B cell (primary cell): ENCODE measurements around the gene UBE2Q1. TPM values are rescaled to one million over a fixed set of nuclear protein-coding genes. Genes with fewer than 3 reads are reported as not detected.

Source experiments
- ATAC-seq: fragments of 200-7000 bp; cut with Tn5 transposase; one replicate; pipeline ENCODE4 v1.10.0; 2021; ENCODE audit warnings: low read depth, mild to moderate bottlenecking, moderate number of reproducible peaks, moderate library complexity
- CTCF ChIA-PET: fragments of 350-600 bp; sonication (Branson Sonifier 250); formaldehyde crosslinking; loops from one replicate; lab custom pipeline; 2021; ENCODE audit warnings: antibody characterized with exemption, inconsistent platforms; lab: Charles Lee
- POLR2A ChIA-PET: fragments of 350-600 bp; sonication (Branson Sonifier 250); formaldehyde crosslinking; loops from one replicate; lab custom pipeline; 2021; ENCODE audit warnings: antibody characterized with exemption; lab: Charles Lee
- DNase-seq: peaks from one replicate; pipeline ENCODE4 v3.0.0; 2013
- H2AFZ ChIP-seq: 2 replicates; pipeline ENCODE4 v1.6.1; 2012; ENCODE audit warnings: mild to moderate bottlenecking, low read depth, low read length; ENCODE audit not compliant: insufficient read depth, poor library complexity, severe bottlenecking
- H3K27ac ChIP-seq, 2 donors: 1 replicate in 1 of 2; 2 replicates in 1 of 2; pipeline ENCODE4 v1.5.1; 2012 to 2013; ENCODE audit warnings: low read length in 2 of 2, mild to moderate bottlenecking in 2 of 2, moderate library complexity in 1 of 2
- H3K27me3 ChIP-seq, 4 experiments: fragments of 200-600 bp in 1 of 4; sonication (generic) in 1 of 4; replicated peaks in 1 of 4; 1 replicate in 2 of 4; 2 replicates in 2 of 4; pipeline versions ENCODE4 v1.6.1 to v1.7.0; 2013 to 2016; ENCODE audit warnings: low read length in 3 of 4, mild to moderate bottlenecking in 2 of 4, mixed read lengths in 1 of 4, moderate library complexity in 1 of 4; ENCODE audit not compliant: insufficient read depth in 4 of 4, control insufficient read depth in 3 of 4; ENCODE audit errors: control extremely low read depth in 1 of 4
- H3K36me3 ChIP-seq, 2 experiments: replicated peaks in 1 of 2; 1 replicate in 1 of 2; 2 replicates in 1 of 2; pipeline versions ENCODE4 v1.6.1 to v1.7.1; 2013; ENCODE audit warnings: low read length in 1 of 2; ENCODE audit not compliant: insufficient read depth in 2 of 2, control insufficient read depth in 1 of 2; ENCODE audit errors: control extremely low read depth in 1 of 2, extremely low read depth in 1 of 2
- H3K4me1 ChIP-seq, 2 donors: fragments of 200-600 bp in 1 of 2; sonication (generic) in 1 of 2; 1 replicate in 1 of 2; 2 replicates in 1 of 2; pipeline versions ENCODE4 v1.5.1 to v1.6.1; 2013 to 2017; ENCODE audit warnings: low read length in 2 of 2; ENCODE audit not compliant: control insufficient read depth in 2 of 2, insufficient read depth in 2 of 2
- H3K4me2 ChIP-seq: replicated peaks from 2 replicates; pipeline ENCODE3; 2012; ENCODE audit warnings: mild to moderate bottlenecking, low read depth, low read length; ENCODE audit not compliant: poor library complexity, severe bottlenecking
- H3K4me3 ChIP-seq, 5 experiments: fragments of 200-600 bp in 1 of 5; sonication (generic) in 1 of 5; 1 replicate in 3 of 5; 2 replicates in 2 of 5; pipeline versions ENCODE4 v1.5.1 to v1.7.0; 2011 to 2016; ENCODE audit warnings: low read length in 4 of 5, mild to moderate bottlenecking in 4 of 5, low read depth in 2 of 5, control low read depth in 1 of 5, moderate library complexity in 1 of 5; ENCODE audit not compliant: insufficient read depth in 1 of 5; ENCODE audit errors: control extremely low read depth in 1 of 5, extremely low read depth in 1 of 5
- H3K79me2 ChIP-seq: fragments of 200-600 bp; sonication (generic); one replicate; pipeline ENCODE4 v1.6.0; 2016; ENCODE audit warnings: low read length; ENCODE audit not compliant: control insufficient read depth, insufficient read depth
- H3K9ac ChIP-seq: fragments of 200-600 bp; sonication (generic); 2 replicates; pipeline ENCODE4 v1.6.1; 2017; ENCODE audit warnings: mild to moderate bottlenecking, low read length, moderate library complexity
- H3K9me3 ChIP-seq, 3 donors: one replicate each; pipeline versions ENCODE4 v1.6.1 to v1.7.1; 2013; ENCODE audit warnings: low read length in 2 of 3; ENCODE audit not compliant: control insufficient read depth in 2 of 3, insufficient read depth in 1 of 3; ENCODE audit errors: control extremely low read depth in 1 of 3
- H4K20me1 ChIP-seq: 2 replicates; pipeline ENCODE4 v1.6.0; 2012; ENCODE audit warnings: mild to moderate bottlenecking, low read length; ENCODE audit not compliant: insufficient read depth, control insufficient read depth, poor library complexity, severe bottlenecking
- H3K27ac Mint-ChIP-seq: one replicate; pipeline ENCODE4 v1.8.0; 2021; ENCODE audit warnings: mixed read lengths
- H3K27me3 Mint-ChIP-seq: one replicate; pipeline ENCODE4 v1.8.0; 2021; ENCODE audit warnings: mixed read lengths
- H3K4me1 Mint-ChIP-seq: one replicate; pipeline ENCODE4 v1.8.0; 2021; ENCODE audit warnings: mixed read lengths
- H3K4me3 Mint-ChIP-seq: one replicate; pipeline ENCODE4 v1.8.0; 2021; ENCODE audit warnings: mixed read lengths
- H3K9me3 Mint-ChIP-seq: one replicate; pipeline ENCODE4 v1.8.0; 2022; ENCODE audit warnings: mixed read lengths; ENCODE audit not compliant: insufficient read depth
- EZH2 ChIP-seq: IDR thresholded peaks from 2 replicates; pipeline ENCODE4 v1.6.1; 2012; ENCODE audit warnings: borderline replicate concordance, low read depth, mild to moderate bottlenecking, moderate library complexity, low read length; ENCODE audit not compliant: insufficient read depth, poor library complexity, severe bottlenecking
- WGBS: methylation state at CpG from one replicate; pipeline ENCODE4 v1.1.5; 2013; ENCODE audit warnings: missing lambda C conversion rate; ENCODE audit not compliant: insufficient coverage; 5-methylcytosine and 5-hydroxymethylcytosine counted together
- intact Hi-C: fragments of 100-400 bp; cut with micrococcal nuclease; formaldehyde crosslinking; loops from one replicate; pipeline ENCODE4 v1.10.0; 2022
- polyA plus RNA-seq: library from polyadenylated mRNA; depleted of rRNA; stranded (reverse); fragments of >200 nt; gene quantifications from 2 replicates; pipeline ENCODE4 v1.2.3, GENCODE V29; 2012
- total RNA-seq, 2 donors: library from RNA; stranded (reverse); fragments of 120-200 nt in 1 of 2; gene quantifications; 1 replicate in 1 of 2; 2 replicates in 1 of 2; pipeline versions ENCODE4 v1.2.3 to v1.2.4, GENCODE V29; 2013 to 2022
- TF ChIP-seq, protein P1 (sequence below): fragments of 200-600 bp; IDR thresholded peaks from one replicate; pipeline ENCODE4 v1.8.0; 2022; ENCODE audit warnings: antibody characterized with exemption, mild to moderate bottlenecking

UBE2Q1 gene
- total and polyA plus RNA-seq, 2 donors (not counting 1 experiment from before 2014, with no cell fraction given): 14.3 to 108 TPM

DNA sequence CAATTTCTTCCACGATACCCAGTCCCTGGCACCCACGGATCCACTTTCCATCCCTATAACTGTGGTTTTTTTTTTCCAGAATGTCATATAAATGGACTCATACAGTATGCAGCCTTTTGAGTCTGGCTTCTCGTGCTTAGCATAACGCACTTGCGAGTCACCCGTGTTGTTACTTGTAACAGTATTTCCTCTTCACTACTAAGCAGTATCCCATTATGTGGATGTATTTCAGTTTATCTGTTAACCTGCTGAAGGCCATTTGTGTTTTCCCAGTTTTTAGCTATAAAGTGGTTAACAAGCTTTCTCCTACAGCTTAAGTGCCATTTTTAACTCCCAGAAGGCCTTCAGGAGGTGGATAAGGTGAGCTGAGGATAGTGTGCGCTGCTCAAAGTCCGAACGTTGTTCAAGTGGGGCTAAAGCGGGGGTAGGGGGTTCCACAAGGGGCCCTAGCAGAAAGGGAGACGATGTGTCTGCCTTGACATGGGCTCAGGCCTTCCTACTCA lies 48.7 kb upstream of the UBE2Q1 start:
- Histone ChIP-seq H3K36me3 (peaks cover 0 to 23% of the 10 kb centered on the region in 2 experiments), H3K9ac (peak overlapping the region; percentile 99), H3K27ac (peak overlapping the region; percentile 86 to 97), H3K4me2 (peak overlapping the region; percentile 86), H3K9me3 (no peaks in the 10 kb centered on the region), H3K27me3 (no peaks in the 10 kb centered on the region), H3K4me1 (peaks cover 50 to 60% of the 10 kb centered on the region in 2 donors), H2AFZ (peak overlapping the region; percentile 93), H4K20me1 (peaks cover 39% of the 10 kb centered on the region), H3K4me3 (peak overlapping the region; percentile 83 to 96 (median 93)), H3K79me2 (peaks cover 89% of the 10 kb centered on the region)
- no peak for TF ChIP-seq EZH2
- TF ChIP-seq, protein P1, sequence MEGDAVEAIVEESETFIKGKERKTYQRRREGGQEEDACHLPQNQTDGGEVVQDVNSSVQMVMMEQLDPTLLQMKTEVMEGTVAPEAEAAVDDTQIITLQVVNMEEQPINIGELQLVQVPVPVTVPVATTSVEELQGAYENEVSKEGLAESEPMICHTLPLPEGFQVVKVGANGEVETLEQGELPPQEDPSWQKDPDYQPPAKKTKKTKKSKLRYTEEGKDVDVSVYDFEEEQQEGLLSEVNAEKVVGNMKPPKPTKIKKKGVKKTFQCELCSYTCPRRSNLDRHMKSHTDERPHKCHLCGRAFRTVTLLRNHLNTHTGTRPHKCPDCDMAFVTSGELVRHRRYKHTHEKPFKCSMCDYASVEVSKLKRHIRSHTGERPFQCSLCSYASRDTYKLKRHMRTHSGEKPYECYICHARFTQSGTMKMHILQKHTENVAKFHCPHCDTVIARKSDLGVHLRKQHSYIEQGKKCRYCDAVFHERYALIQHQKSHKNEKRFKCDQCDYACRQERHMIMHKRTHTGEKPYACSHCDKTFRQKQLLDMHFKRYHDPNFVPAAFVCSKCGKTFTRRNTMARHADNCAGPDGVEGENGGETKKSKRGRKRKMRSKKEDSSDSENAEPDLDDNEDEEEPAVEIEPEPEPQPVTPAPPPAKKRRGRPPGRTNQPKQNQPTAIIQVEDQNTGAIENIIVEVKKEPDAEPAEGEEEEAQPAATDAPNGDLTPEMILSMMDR: no peak
- ATAC-seq (no peak), DNase-seq (no peak)
- intact Hi-C loops: loop anchor here (5.0 kb wide), 4 partner anchors 330 to 455 kb away; partner anchors contain the start of genes EFNA4, PBXIP1, PMVK and ZBTB7B
- ChIA-PET CTCF (interaction anchor here (0.6 to 1.3 kb wide), 4 partner anchors 16 to 114 kb away, joined by 3 to 6 read pairs (median 4); no protein-coding TSS in a partner anchor), POLR2A (no interaction called here)
- H3K27ac Mint-ChIP-seq: peak overlapping the region; percentile 96
- 20% methylated on average over 3 of the region's 11 CpGs for WGBS
- no peaks in the 10 kb centered on the region for H3K9me3 Mint-ChIP-seq
- peaks cover 61% of the 10 kb centered on the region for H3K4me1 Mint-ChIP-seq
- peak overlapping the region; percentile 98 for H3K4me3 Mint-ChIP-seq
- H3K27me3 Mint-ChIP-seq: no peaks in the 10 kb centered on the region

GRCh38 chr1:154605534-154605933 lies 47.1 kb upstream of the UBE2Q1 start:
- POLR2A ChIA-PET: interaction anchor here (0.6 kb wide), 1 partner anchor 359 kb away, joined by 3 read pairs; no protein-coding TSS in a partner anchor
- DNase-seq (no peak), ATAC-seq (no peak)
- Histone ChIP-seq H3K9ac (no peak overlapping the region), H2AFZ (no peak overlapping the region), H3K4me1 (peaks cover 50 to 60% of the 10 kb centered on the region in 2 donors), H3K36me3 (peaks cover 0 to 39% of the 10 kb centered on the region in 2 experiments), H3K27ac (peak overlapping the region in 1 of 2 donors; percentile 64), H3K4me2 (no peak overlapping the region), H3K79me2 (peaks cover 90% of the 10 kb centered on the region), H3K4me3 (no peak overlapping the region), H3K27me3 (no peaks in the 10 kb centered on the region), H4K20me1 (peaks cover 51% of the 10 kb centered on the region), H3K9me3 (no peaks in the 10 kb centered on the region)
- no peak for TF ChIP-seq EZH2
- TF ChIP-seq, protein P1: no peak
- 100% methylated on average over 1 of the region's 2 CpGs for WGBS
- Mint-ChIP-seq H3K9me3 (no peaks in the 10 kb centered on the region), H3K27ac (peak overlapping the region; percentile 11), H3K27me3 (no peaks in the 10 kb centered on the region), H3K4me1 (peaks cover 65% of the 10 kb centered on the region), H3K4me3 (peak overlapping the region; percentile 3)
- CTCF ChIA-PET: interaction anchor here (0.6 to 1.6 kb wide), 5 partner anchors 24 to 391 kb away, joined by 3 to 6 read pairs (median 3); no protein-coding TSS in a partner anchor
- intact Hi-C loops: loop anchor here (5.0 kb wide), 4 partner anchors 332 to 457 kb away; partner anchors contain the start of genes EFNA4, PBXIP1, PMVK and ZBTB7B
